ENCODE measurements around the gene CLDND2.
A peak's percentile ranks its signal among the peaks of the same experiment; 100 is the strongest.

The CLDND2 gene

DNA sequence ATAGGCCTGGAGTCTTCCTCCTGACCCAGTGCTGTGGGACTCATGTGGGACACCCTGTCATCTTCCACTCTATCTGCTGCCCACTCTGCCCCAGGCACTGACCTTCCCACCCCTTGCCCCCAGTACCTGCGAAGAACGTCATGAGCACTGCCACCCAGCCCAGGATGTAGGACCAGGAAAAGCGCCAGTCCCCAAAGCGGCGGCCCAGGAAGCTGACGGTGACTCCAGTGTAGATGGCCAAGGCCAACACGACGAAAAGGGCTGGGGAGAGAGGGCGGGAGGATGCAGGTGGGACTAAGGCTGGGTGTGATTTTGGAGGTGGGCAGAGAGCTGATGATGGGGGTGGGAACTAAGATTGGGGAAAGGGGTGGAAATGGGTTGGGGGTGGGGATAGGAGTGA, 11.6 kb upstream of the CLDND2 start:
- no peak for DNase-seq

DNA sequence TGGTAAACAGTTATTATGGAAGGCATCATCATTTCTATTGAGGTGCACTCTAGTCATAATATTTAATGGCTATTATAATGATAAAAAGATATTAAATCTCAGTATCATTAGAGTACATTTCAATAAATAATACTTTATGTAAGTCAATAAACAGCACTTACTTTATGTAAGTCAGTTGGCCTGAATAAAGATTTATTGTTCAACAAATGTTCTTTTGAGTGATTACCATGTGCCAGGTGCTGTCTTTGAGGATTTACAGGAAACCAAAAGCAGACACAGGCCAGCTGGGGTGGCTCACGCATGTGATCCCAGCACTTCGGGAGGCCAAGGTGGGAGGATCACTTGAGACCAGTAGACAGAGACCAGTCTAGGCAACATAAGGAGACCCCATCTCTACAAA, 8.6 kb upstream of the CLDND2 start:
- no peak for DNase-seq

DNA sequence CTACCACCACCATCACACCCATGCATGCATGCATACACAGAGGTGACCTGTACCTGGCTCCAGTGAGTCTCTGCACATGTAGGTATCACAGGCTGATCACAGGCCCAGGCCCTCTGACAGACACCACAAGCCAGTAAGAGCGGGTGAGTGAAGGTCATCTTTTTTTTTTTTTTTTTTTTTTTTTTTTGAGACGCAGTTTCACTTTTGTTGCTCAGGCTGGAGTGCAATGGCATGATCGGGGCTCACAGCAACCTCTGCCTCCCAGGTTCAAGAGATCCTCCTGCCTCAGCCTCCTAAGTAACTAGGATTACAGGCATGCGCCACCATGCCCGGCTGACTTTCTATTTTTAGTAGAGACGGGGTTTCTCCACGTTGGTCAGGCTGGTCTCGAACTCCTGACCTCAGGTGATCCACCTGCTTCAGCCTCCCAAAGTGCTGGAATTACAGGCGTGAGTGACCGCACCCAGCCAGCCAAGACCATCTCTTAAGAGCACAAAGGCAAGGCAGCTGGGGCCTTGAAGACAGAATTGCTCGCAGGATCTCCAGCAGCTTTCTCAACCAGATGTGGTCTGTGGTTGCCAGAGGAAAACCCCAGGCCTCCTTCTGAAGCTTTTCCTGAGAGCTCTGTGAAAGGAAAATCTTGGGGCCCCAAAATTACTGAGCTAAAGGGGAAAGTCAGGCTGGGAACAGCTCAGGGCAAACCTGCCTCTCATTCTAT, 6.9 kb upstream of the CLDND2 start:
- no peak for DNase-seq

DNA sequence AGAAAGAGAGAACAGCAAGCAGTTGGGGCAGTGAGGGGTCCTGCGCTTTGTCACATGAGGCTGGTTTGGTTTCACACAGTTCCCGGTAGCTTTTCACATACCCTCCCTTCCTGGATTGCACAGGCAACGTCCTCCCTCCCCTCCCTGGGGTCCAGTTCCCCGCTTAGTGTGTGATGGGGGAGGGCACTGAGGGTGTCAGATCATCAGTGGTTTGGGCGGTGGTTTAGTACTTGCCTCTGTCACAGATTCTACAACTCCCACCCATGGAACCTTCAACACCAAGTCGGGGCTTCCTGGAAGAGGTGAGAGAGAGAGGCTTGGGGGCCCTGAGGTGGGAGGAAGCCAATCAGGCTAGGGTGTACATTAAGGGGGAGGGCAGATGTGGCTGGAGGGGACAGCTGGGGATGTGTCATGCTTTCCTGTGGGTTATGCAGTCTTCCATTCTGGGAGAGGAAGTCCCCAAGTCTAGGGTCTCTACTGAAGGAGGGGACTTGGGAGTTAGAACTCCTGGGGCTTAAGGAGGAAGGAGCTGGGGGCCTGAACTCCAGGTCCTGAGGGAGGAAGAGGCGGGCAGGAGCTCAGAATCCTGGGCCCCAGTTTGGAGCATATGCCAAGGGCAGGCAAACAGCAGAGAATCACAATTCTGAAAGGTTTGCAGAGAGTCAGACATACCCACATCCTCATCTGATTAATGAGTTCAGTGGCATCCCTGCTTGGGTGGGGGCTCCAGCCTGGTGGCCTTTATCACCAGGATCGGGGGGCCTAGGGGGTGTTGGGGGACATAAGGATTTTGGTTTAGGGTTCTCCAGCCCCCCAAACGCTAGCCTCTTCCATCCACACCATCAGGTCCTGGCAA, 4.1 kb upstream of the CLDND2 start, which contains the start of gene NKG7:
Gene NKG7 (minus strand): TSS at position 6 of the 856 bp plus-strand sequence. CDS start 119 bp downstream, outside the sequence.
- DNase-seq: no peak

DNA sequence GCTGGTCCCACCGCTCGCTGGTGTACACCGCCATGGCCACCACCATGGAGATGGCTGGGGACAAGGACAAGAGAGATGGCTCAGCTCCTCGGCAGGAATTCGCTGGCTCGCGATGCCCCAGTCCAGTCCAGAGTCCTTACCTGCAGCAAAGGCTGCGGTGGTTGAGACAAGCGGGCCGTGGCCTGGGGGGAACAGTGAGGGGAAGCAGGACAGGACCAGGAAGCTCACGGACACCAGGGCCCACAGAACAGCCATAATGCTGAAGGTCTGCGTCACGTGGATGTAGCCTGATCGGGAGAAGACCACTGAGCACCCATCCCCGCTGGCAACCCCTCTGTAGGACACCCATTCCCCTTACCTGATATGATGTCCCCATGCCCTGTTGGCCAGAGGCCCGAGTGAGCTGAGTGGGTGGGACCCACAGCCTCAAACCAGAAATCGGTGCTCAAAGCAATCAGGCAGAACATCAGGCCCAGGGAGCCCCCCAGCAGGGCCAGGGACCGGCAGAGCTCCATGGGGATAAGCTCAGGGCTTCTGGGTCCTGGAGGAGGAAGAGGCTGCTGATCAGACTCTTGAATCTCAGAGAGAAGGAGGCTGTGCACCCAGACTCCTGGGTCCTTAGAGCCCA, 3.3 kb upstream of the CLDND2 start:
- no peak for DNase-seq

DNA sequence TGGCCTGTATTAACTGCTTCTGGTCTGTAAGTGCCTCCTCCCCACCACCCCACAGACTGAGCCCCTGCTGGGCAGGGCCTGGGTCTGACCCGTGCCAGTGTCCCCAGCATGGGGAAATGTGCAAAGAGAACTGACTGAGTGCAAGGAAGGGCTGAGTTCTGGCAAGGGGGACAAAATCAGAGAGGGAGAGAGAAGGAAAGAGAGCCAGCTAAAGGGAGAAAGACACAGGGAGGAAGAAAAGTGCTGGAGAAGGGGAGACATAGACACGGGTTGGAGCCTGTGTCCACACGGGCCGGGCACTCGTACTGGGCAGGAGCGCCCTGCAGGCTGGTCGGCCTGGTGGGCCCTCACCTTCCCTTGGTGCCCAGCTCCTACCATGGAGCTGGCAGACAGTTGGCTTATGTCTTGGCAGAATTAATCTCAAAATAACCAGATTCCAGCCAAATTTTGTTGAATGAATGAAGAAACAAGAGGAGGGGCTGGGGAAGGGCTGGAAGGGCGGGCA, 2.4 kb upstream of the CLDND2 start:
- DNase-seq: no peak

DNA sequence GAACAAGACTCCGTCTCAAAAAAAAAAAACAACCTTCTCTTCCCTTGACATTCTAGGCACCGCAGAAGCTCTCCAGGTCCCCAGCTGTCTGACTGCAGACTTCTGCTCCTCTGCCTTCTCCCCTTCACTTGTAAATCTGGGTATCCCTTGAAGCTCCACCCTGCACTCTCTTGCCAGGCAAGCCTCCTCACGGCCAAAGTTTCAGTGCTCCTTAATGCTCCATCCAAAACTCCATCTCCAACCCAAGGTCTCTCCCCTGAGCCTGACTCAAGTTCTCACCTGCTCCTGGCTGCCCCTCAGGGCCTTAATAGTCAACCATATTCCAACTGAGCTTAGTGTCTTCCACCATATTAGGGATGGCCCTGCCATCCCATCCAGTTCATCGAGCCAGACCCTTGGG, 1.4 kb upstream of the CLDND2 start:
- no peak for DNase-seq

DNA sequence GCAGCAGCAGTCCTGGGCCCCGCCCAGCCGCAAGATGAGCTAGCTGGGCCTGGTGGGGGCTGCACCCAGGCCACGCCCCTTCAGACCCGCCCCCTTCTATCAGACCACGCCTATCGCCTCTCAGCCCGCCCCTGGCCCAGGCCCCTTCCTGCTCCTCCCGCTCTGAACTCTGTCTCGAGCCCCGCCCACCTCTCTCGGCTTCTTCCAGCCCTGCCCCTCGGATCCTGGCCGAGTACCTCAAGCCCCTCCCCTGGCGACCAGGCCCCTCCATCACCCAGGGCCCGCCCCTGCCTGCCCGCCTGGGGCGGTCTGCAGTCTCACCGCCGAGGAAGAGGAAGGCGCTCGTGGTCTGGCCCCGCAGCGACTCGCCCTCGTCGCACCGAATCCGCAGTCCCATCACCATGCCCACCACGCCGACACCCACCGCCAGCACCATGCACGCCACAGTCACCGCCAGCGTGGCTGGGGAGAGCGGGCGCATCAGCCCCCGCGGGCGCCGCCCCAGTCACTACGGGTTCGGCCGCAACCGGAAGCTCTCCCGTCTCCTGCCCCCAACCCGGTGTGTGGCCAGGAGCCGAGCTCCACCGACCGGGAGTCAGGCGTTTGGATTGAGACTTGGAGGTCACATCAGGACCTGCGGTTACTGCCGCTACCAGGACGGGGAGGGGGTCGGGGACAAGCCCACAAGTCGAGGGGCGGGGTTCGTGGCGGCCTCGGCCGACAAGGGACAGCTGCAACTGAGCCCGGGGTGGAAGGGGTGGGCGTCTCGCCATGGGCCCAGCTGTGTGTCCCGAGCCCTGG, 1.0 kb downstream of the CLDND2 start:
- DNase-seq: peak; percentile 99

DNA sequence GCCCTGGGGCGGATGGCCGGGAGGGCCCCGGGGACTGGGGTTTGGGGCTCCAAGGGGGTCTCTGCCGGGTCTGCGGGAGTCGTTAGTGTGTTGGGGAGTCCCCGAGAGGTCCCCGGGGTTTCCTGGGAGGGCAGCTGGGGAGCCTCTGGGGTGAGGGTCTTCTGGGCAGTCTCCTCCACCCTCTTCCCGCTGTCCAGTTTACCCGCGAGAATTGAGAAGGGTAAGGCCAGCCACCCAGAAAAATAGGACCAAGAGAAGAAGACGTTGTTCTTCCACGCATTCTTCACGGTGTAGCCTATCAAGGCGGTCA, 1.6 kb downstream of the CLDND2 start:
- no peak for DNase-seq

DNA sequence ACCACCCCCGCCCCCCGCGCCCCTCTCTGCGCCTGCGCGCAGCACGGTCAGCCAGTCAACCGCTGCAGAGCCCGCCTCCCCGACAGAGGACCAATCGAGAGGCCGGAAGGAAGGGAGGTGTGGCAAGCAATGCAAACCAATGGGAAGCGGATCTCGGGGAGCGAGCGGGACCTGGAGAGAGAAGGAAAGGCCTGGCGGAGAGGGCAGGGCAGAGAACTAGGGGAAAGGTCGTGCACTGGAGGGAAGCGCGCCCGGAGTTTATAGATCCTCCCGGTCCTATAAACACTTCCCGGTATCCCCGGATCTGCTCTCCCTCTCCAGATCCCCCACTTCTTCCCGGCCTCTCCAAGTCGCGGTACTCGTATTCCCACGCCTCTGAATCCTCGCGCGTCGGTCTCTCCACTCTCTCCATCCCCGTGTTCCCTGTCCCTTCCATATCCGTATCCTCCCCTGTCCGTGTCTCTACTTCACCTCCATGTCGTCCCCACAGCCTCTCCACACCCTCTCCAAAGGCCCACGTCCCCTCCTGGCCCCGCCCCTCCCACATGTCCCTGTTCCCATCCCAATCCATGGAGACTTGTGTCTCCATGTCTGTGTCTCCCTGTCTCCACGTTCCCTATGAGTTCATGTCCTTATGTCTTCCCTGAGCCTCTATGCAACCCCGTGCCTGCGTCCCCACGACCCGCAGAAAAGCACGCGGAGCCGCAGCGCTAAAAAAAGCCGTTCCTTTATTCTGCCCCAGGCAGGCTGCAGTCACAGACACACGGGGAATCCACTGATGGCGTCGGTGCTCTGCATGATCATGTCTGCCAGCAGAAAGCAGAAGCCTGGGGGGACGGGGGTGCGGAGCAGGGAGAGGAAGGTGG, 2.2 kb downstream of the CLDND2 start:
- DNase-seq: peak; percentile 99

DNA sequence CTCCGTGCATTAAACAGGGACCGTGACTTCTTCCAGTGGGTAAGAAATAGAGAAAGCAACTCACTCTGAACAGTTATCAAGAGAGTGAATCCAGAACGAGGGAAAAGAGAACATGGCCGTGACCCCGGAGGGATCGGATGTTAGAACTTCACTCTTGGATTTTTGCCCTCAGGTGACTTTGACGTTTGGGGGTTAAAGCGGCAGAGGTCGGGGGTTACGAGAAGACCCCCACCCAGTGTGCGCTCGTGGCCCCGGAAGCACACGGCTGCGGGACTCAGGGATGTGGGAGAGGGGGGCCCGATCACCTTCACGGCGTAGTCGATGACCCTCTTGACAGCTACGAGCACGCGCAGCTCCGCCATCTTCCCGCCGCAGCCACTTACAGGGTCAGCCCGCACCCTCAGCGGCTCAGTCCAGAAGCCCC, 2.8 kb downstream of the CLDND2 start, which contains the start of gene ETFB:
Gene ETFB (minus strand): TSS at position 424 of the 424 bp plus-strand sequence. CDS start 62 bp downstream, at position 362.
- DNase-seq: no peak

DNA sequence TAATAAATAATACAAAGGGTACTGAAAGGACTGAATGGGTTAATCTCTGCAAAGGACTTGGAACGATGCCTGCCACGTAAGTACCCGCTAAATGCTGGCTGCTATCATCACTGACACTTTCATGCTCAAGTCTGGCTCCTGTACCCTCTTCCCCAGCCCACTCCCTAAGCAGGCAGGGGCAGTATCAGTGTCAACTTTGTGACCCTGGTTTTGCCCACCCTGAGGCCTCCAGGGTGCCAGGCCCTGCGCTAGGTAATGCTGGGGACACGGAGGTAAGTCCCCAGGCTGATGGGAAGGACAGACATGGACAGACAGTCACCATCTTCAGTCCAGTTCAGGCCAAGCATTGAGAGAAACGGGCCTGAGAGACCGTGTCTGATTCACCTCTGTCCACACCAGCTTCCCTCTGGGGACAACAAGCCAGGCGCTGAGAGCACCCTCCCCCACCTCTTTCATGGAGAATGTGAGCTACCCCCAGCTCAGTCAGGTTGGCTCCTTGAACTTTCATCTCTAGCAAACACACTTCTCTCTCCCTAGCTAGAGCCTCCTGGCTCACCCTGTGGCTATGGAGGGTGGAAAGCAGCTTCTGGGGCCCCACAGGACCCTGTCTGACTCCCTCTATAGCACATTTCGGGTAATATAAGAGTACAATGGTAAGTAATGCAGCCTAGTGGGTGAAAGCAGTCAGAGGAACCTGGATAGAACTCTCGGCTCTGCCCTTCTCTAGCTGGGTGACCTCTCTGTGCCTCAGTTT, 3.4 kb downstream of the CLDND2 start:
- peak; percentile 54 for DNase-seq

DNA sequence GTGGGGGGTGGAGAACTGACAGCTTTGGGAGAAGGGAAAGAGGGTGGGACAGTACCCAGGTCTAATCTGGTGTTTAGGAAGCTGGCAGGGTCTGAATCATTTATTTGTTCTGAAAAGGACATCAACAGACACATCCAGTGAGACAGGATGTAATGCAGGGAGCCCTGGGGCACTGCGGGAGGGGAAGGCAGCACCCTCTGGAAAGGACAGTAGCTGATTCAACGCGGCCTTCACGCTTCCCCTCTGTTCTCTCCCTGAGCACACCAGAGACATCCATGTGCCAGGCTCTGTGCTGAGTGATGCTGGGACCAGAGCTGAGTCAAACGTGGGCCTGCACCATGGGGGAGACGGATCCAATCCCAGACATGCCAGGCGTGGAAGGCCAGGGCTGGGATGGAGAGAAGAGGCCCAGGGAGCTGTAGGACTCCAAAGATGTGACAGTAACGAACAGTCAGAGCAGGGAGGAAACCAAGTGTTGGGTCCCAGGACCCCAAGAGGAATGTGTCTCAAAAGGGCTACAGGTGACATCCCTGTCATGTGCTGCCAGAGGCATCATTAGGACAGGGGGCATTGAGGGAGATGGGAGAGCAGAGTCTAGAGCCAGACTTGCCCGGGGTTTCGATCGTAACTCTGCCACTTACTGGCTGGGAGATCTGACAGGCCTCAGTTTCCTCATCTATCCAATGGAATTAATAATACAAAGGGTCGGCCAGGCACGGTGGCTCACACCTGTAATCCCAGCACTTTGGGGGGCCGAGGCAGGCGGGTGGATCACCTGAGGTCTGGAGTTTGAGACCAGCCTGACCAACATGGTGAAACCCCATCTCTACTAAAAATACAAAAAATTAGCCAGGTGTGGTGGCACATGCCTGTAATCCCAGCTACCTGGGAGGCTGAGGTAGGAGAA, 4.3 kb downstream of the CLDND2 start:
- no peak for DNase-seq

DNA sequence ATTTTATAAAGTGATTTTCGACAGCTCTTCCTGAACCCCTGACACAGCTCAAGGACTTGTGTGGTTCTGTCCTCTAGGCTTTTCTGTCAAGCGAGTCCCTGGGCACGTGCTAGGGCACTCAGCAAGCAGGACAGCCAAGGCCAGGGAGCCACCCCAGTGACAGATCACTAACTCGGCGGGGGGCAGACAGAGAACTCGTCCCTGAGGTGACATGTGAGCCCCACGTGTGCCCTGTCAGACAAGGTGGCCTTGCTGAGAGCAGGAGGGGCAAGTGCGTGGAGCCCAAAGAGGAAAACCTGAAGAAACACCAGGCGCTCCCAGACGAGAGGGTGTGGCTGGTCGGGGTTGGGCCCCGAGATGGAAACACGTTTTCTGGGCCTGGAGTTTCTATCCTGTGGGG, 7.6 kb downstream of the CLDND2 start:
- no peak for DNase-seq

DNA sequence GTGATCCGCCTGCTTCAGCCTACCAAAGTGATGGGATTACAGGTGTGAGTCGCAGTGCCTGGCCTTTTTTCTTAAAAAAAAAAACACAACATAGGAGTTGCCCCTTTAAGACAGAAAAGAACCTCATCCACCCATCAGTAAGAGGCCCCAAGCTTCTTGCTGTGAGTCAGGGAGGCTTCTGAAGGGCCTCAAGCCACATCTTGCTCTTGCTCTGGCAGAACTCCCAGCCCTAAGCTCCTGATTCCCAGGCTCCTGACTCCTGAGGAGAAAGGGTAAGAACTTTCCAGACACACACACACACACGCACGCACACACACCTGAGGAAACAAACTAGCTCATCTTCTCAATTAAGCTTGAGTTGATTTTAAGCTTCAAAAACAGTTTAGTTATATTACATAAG, 9.5 kb downstream of the CLDND2 start:
- DNase-seq: peak; percentile 16

DNA sequence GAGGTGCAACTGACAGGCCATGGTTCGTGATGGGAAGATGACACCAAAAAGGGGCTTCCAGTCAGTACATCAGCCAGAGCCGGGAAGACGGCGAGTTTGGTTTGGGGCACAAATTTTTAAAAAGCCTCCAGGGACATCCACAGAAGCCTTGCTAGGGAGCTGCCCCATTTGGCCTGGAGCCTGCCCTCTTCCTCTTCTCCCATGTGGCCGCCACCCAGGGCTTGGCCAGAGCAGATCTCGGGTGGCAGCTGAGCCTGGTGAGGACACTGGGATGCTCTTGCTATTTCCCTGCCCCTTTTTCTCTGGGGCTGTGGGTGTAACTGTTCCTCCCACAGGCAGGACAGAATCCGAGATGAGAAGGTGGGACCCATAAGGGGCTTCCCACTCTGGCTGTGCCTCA, 10.9 kb downstream of the CLDND2 start:
- DNase-seq: no peak

DNA sequence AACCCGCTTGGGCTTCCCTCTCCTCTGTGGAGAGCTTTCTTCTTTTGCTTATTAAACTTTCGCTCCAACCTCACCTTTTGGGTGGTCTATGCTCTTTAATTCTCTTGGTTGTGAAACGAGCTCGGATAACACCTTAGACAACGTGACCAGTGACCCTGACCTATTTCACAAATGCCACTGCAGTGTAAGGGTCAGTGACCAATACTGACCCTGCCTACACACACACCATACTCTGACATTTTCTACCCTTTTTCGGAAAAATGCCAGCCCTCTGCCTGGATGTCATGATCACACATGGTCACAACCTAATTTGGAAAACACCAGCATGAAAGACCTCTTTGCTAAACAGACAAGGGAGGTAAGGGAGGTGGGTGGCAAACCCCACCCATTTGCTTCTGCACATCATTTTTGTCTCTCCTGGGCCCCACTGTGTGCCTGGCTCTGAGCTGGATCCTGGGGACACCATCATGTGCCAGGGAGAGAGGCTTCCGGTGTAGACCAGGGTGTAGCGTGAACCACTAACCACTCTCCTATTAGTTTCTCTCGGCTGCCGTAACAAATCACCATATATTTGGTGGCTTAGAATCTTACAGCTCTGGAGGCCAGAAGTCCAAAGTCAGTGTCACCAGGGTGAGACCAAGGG, 12.5 kb downstream of the CLDND2 start:
- no peak for DNase-seq

DNA sequence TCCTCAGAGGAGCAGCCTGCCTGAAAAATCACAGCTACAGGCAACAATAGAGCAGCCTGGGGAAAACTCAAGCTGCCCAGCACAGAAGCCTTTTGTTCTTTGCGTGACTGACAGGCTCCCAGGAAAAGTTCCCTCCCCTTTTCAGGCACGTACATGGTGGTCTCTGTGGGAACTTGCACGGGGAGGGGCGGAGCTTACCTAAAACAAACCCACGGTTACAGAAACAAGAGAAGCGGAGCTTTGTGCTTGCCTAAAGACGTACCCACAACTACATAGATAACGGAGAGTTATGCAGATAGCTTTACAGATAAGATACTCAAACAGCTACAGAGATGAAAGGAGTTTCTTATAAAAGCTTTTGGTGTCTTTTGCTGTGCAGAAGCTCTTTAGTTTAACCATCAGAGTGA, 14.1 kb downstream of the CLDND2 start:
- peak; percentile 96 for DNase-seq

DNA sequence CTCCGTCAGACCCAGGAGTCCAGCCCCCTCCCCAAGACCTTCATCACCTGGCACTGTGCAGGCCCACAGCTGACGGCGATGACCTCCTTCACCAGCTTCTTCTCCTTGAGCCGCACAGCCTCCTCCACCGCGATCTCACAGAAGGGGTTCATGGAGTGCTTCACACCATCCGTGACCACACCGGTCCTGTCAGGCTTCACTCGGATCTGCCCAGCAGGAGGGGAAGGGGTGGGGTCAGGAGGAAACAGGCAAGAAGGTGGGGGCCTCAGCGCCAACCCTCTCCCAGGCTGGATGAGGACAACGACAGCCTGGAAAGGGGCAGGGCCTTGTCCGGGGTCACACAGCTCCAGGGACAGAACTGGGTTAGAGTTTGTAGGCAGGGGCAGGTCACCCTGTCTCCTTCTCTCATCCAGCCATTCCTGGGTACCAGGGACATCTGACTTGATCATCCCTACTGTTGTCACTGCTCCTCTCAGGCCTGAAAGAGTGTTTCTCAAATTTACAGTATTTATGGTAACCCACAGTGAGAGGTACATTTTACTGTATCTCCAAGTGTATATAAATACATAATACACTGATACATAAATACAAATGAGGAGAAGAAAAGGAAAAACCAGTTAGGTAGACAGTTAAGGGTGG, 14.6 kb downstream of the CLDND2 start:
- peak; percentile 90 for DNase-seq
